Ishikawa (cell line): ENCODE measurements around the gene EPB41L5.

Experiments
- CEBPB ChIP-seq: IDR thresholded peaks from 2 replicates; pipeline ENCODE4 v1.6.1; 2012
- EGR1 ChIP-seq: IDR thresholded peaks from 2 replicates; pipeline ENCODE4 v1.6.1; 2012
- EP300 ChIP-seq: IDR thresholded peaks from 2 replicates; pipeline ENCODE4 v1.6.1; 2012; ENCODE audit warnings: borderline replicate concordance
- FOXM1 ChIP-seq: IDR thresholded peaks from 2 replicates; pipeline ENCODE4 v1.6.1; 2012; ENCODE audit warnings: low read depth, borderline replicate concordance
- RAD21 ChIP-seq: IDR thresholded peaks from 2 replicates; pipeline ENCODE4 v1.6.1; 2012; ENCODE audit warnings: low read depth
- TCF12 ChIP-seq: IDR thresholded peaks from 2 replicates; pipeline ENCODE4 v1.6.1; 2012; ENCODE audit warnings: low read depth
- TF ChIP-seq, protein P1 (sequence below): IDR thresholded peaks from 2 replicates; pipeline ENCODE4 v1.6.1; 2012; ENCODE audit warnings: low read depth, mild to moderate bottlenecking

DNA sequence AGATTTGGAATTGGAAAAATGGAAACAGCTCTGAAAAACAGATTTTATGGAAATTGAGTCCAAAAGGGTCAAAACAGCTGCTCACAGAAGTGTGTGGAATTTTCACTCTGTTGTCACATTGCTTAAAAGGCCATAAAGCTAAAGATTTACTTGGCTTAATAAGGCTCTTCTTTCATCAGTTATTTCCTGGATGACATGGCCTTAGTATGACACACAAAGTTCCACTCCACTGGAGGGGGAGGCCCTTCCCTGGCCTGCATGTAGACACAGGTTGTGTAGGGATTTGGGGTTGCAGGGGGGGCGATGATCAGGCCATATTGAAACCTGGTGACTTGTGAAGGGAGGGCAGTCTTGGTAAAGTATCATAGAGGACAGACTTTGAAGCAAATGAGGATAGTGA is 176.3 kb downstream of the EPB41L5 start:
- TF ChIP-seq RAD21 (no peak), EP300 (no peak), TCF12 (no peak), FOXM1 (no peak), CEBPB (no peak), EGR1 (no peak)
- TF ChIP-seq, protein P1, sequence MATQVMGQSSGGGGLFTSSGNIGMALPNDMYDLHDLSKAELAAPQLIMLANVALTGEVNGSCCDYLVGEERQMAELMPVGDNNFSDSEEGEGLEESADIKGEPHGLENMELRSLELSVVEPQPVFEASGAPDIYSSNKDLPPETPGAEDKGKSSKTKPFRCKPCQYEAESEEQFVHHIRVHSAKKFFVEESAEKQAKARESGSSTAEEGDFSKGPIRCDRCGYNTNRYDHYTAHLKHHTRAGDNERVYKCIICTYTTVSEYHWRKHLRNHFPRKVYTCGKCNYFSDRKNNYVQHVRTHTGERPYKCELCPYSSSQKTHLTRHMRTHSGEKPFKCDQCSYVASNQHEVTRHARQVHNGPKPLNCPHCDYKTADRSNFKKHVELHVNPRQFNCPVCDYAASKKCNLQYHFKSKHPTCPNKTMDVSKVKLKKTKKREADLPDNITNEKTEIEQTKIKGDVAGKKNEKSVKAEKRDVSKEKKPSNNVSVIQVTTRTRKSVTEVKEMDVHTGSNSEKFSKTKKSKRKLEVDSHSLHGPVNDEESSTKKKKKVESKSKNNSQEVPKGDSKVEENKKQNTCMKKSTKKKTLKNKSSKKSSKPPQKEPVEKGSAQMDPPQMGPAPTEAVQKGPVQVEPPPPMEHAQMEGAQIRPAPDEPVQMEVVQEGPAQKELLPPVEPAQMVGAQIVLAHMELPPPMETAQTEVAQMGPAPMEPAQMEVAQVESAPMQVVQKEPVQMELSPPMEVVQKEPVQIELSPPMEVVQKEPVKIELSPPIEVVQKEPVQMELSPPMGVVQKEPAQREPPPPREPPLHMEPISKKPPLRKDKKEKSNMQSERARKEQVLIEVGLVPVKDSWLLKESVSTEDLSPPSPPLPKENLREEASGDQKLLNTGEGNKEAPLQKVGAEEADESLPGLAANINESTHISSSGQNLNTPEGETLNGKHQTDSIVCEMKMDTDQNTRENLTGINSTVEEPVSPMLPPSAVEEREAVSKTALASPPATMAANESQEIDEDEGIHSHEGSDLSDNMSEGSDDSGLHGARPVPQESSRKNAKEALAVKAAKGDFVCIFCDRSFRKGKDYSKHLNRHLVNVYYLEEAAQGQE = no peak
